GM12878 (cell line): ENCODE data around the gene RARRES2. TPM values are rescaled to one million over a fixed set of nuclear protein-coding genes. Genes with fewer than 3 reads are reported as not detected.
A peak's percentile ranks its signal among the peaks of the same experiment; 100 is the strongest.

Experiments used
- ATF7 ChIP-seq: fragments of 450-650 bp; IDR thresholded peaks from 2 replicates; pipeline ENCODE4 v1.6.1; 2016; ENCODE audit warnings: low read depth, mild to moderate bottlenecking
- BACH1 ChIP-seq: fragments of 450-650 bp; IDR thresholded peaks from 2 replicates; pipeline ENCODE4 v1.6.1; 2017; ENCODE audit warnings: mild to moderate bottlenecking, borderline replicate concordance
- CEBPZ ChIP-seq: fragments of 150-350 bp; IDR thresholded peaks from 2 replicates; pipeline ENCODE4 v1.6.1; 2016; ENCODE audit warnings: low read depth, low read length
- EED ChIP-seq: sonication (generic); IDR thresholded peaks from 2 replicates; pipeline ENCODE4 v1.6.1; 2016; ENCODE audit warnings: antibody characterized with exemption, low read depth
- HDAC2 ChIP-seq: fragments of 200-600 bp; sonication (generic); IDR thresholded peaks from 2 replicates; pipeline ENCODE4 v1.6.1; 2017
- IRF3 ChIP-seq: fragments of 450-650 bp; IDR thresholded peaks from 2 replicates; pipeline ENCODE4 v1.6.1; 2014; ENCODE audit warnings: mild to moderate bottlenecking
- MEF2A ChIP-seq: IDR thresholded peaks from 2 replicates; pipeline ENCODE4 v1.6.1; 2011; ENCODE audit warnings: low read depth, mild to moderate bottlenecking, low read length, moderate library complexity; ENCODE audit not compliant: insufficient read depth
- NBN ChIP-seq: fragments of 450-650 bp; IDR thresholded peaks from 2 replicates; pipeline ENCODE4 v1.6.1; 2016
- NKRF ChIP-seq: fragments of 450-650 bp; conservative IDR thresholded peaks from 2 replicates; pipeline ENCODE4 v1.6.1; 2017; ENCODE audit warnings: mild to moderate bottlenecking, moderate library complexity
- NR2C2 ChIP-seq: IDR thresholded peaks from 2 replicates; pipeline ENCODE4 v1.6.1; 2011; ENCODE audit warnings: borderline replicate concordance, low read depth; ENCODE audit not compliant: control insufficient read depth, insufficient read length
- POLR2AphosphoS5 ChIP-seq: IDR thresholded peaks from 2 replicates; pipeline ENCODE4 v1.6.1; 2011; ENCODE audit warnings: mild to moderate bottlenecking, low read length, inconsistent platforms
- RB1 ChIP-seq: fragments of 450-650 bp; formaldehyde crosslinking; IDR thresholded peaks from 2 replicates; pipeline ENCODE4 v1.6.1; 2017; ENCODE audit warnings: mild to moderate bottlenecking, borderline replicate concordance
- SIN3A ChIP-seq: IDR thresholded peaks from 2 replicates; pipeline ENCODE4 v1.6.1; 2012; ENCODE audit warnings: low read depth, low read length, improper control_type of control experiment
- SP1 ChIP-seq: IDR thresholded peaks from one replicate; pipeline ENCODE4 v1.6.1; 2011; ENCODE audit warnings: low read depth, low read length
- STAT3 ChIP-seq: IDR thresholded peaks from 2 replicates; pipeline ENCODE4 v1.6.1; 2011; ENCODE audit warnings: low read depth, low read length, improper control_type of control experiment
- TARDBP ChIP-seq: IDR thresholded peaks from 2 replicates; pipeline ENCODE4 v1.6.1; 2016; ENCODE audit warnings: borderline replicate concordance
- ZNF384 ChIP-seq: IDR thresholded peaks from 2 replicates; pipeline ENCODE4 v1.6.1; 2012; ENCODE audit warnings: low read depth, mild to moderate bottlenecking, low read length, improper control_type of control experiment, borderline replicate concordance
- polyA plus RNA-seq, 11 experiments: library from polyadenylated mRNA; depleted of rRNA in 4 of 11; unstranded in 6 of 11; stranded (reverse) in 5 of 11; fragments of >200 nt; fragmentation: Nextera tagmentation in 4 of 11; fragmentation: Illumina TruSeq in 1 of 11; extraction: Ambion mirVana in 4 of 11; extraction: Trizol in 1 of 11; gene quantifications; 1 replicate in 1 of 11; 2 replicates in 10 of 11; pipeline versions ENCODE4 v1.2.1 to v1.2.3, GENCODE V29; 2011 to 2016; ENCODE audit warnings: inconsistent platforms in 2 of 11, missing spikeins in 2 of 11, low read depth in 1 of 11
- total RNA-seq, 4 experiments: library from RNA; depleted of rRNA in 3 of 4; stranded (reverse); fragments of >200 nt in 3 of 4; fragmentation: Illumina TruSeq in 1 of 4; extraction: Trizol in 1 of 4; gene quantifications; 2 replicates each; pipeline versions ENCODE4 v1.2.1 to v1.2.3, GENCODE V29; 2013 to 2021
- TF ChIP-seq, protein P1 (sequence below): fragments of 450-650 bp; formaldehyde crosslinking; IDR thresholded peaks from 2 replicates; pipeline ENCODE4 v1.4.0; 2022; ENCODE audit warnings: mild to moderate bottlenecking, moderate library complexity
- TF ChIP-seq, protein P2 (sequence below): fragments of 450-650 bp; IDR thresholded peaks from 2 replicates; pipeline ENCODE4 v1.6.1; 2017; ENCODE audit warnings: mild to moderate bottlenecking

Gene RARRES2
- total and polyA plus RNA-seq, 10 of the 15 experiments (the other 5 are each of a cell fraction or from before 2014, with no cell fraction given), result 0.13 to 2.2 (median 0.40) TPM; not detected in 3

DNA sequence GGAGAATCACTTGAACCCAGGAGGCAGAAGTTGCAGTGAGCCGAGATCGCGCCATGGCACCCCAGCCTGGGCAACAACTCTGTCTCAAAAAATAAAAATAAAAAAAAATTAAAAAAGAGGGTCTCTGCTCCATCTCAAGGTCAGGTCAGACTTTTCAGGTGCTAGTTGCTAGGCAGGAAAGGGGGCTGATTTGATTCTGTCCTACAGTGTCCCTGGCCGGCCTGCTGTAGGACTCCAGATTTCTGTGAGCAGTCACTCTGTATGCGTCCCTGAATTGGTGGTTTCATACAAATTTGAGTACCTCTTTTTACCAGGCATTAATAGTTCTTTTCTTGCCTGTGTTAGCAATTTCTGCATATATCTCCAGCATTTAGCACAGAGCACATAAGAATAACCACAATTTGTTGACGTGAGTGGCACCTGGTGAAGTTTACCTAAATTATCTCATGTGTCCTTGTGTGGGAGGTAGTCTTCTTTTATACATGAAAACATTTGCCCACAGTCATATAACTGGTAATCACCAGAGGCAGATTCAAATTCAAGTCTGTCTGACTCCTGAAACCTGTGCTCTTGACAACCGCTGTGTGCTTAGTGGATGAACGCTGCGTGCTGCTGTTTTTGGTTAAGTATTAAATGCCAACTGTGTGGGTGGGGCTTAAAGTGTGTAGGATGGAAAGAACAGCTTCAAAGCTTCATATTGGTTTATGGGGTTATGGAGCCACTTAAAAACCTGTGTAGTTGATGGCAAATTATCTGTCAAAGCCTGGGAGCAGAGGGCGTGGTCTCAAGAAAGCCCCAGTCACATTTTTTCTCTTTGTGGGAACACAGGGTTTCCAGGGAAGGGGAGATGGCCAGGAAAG lies 34.5 kb upstream of the RARRES2 start (continued):
- TF ChIP-seq, protein P1, sequence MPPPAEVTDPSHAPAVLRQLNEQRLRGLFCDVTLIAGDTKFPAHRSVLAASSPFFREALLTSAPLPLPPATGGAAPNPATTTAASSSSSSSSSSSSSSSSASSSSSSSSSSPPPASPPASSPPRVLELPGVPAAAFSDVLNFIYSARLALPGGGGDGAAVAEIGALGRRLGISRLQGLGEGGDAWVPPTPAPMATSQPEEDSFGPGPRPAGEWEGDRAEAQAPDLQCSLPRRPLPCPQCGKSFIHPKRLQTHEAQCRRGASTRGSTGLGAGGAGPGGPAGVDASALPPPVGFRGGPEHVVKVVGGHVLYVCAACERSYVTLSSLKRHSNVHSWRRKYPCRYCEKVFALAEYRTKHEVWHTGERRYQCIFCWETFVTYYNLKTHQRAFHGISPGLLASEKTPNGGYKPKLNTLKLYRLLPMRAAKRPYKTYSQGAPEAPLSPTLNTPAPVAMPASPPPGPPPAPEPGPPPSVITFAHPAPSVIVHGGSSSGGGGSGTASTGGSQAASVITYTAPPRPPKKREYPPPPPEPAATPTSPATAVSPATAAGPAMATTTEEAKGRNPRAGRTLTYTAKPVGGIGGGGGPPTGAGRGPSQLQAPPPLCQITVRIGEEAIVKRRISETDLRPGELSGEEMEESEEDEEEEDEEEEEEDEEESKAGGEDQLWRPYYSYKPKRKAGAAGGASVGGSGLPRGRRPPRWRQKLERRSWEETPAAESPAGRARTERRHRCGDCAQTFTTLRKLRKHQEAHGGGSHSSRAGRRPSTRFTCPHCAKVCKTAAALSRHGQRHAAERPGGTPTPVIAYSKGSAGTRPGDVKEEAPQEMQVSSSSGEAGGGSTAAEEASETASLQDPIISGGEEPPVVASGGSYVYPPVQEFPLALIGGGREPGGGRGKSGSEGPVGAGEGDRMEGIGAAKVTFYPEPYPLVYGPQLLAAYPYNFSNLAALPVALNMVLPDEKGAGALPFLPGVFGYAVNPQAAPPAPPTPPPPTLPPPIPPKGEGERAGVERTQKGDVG, result no peak
- no peak for TF ChIP-seq TARDBP
- no peak for TF ChIP-seq SP1
- TF ChIP-seq POLR2AphosphoS5, result peak; percentile 43
- TF ChIP-seq CEBPZ, result no peak
- no peak for TF ChIP-seq RB1
- no peak for TF ChIP-seq IRF3
- TF ChIP-seq STAT3, result no peak
- TF ChIP-seq HDAC2, result no peak
- TF ChIP-seq SIN3A, result no peak
- TF ChIP-seq, protein P2, sequence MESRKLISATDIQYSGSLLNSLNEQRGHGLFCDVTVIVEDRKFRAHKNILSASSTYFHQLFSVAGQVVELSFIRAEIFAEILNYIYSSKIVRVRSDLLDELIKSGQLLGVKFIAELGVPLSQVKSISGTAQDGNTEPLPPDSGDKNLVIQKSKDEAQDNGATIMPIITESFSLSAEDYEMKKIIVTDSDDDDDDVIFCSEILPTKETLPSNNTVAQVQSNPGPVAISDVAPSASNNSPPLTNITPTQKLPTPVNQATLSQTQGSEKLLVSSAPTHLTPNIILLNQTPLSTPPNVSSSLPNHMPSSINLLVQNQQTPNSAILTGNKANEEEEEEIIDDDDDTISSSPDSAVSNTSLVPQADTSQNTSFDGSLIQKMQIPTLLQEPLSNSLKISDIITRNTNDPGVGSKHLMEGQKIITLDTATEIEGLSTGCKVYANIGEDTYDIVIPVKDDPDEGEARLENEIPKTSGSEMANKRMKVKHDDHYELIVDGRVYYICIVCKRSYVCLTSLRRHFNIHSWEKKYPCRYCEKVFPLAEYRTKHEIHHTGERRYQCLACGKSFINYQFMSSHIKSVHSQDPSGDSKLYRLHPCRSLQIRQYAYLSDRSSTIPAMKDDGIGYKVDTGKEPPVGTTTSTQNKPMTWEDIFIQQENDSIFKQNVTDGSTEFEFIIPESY, result no peak
- peak; percentile 54 for TF ChIP-seq ATF7
- TF ChIP-seq NR2C2, result no peak
- 0 out of 2 replicates have a peak, but pooled peaks have one; percentile 6 for TF ChIP-seq NBN
- TF ChIP-seq NKRF, result peak; percentile 44; the same call in 1 of the 2 replicates
- TF ChIP-seq ZNF384, result no peak
- TF ChIP-seq EED, result no peak
- no peak for TF ChIP-seq MEF2A
- TF ChIP-seq BACH1, result 0 out of 2 replicates have a peak, but pooled peaks have one; percentile 53
